Peyer's patch (tissue), 4 donors: ENCODE measurements around the gene PSMG2. TPM values are rescaled to one million over a fixed set of nuclear protein-coding genes. Genes with fewer than 3 reads are reported as not detected.

Source experiments
- DNase-seq, 3 donors: peaks; one replicate each; pipeline ENCODE4 v3.0.0-alpha.2; 2017 to 2019
- H3K27ac ChIP-seq, 4 donors: fragments of 200-600 bp; sonication (generic); one replicate each; pipeline ENCODE4 v1.5.1; 2016 to 2019
- H3K27me3 ChIP-seq, 2 donors: fragments of 200-600 bp; sonication (generic); one replicate each; pipeline ENCODE4 v1.5.1; 2019
- H3K36me3 ChIP-seq, 3 donors: fragments of 200-600 bp; sonication (generic); one replicate each; pipeline ENCODE4 v1.5.1; 2016 to 2019
- H3K4me1 ChIP-seq, 4 donors: fragments of 200-600 bp; sonication (generic); one replicate each; pipeline ENCODE4 v1.5.1; 2016 to 2019
- H3K4me3 ChIP-seq, 4 donors: fragments of 200-600 bp; sonication (generic); 1 replicate in 3 of 4; 2 replicates in 1 of 4; pipeline ENCODE4 v1.5.1; 2016 to 2019; ENCODE audit warnings: mild to moderate bottlenecking in 1 of 4
- H3K9me3 ChIP-seq, 4 donors: fragments of 200-600 bp; sonication (generic); one replicate each; pipeline ENCODE4 v1.5.1; 2016 to 2019; ENCODE audit warnings: mild to moderate bottlenecking in 1 of 4
- CTCF ChIP-seq, 6 experiments: fragments of 450-650 bp in 4 of 6; fragments of 200-600 bp in 2 of 6; sonication (generic) in 1 of 6; IDR thresholded peaks; one replicate each; pipeline ENCODE4 v1.5.1; 2017 to 2019; ENCODE audit warnings: antibody characterized with exemption in 6 of 6, mild to moderate bottlenecking in 3 of 6, moderate library complexity in 1 of 6
- POLR2A ChIP-seq, 2 donors: fragments of 450-650 bp; IDR thresholded peaks; one replicate each; pipeline ENCODE4 v1.5.1; 2017; ENCODE audit warnings: antibody characterized with exemption in 2 of 2, mild to moderate bottlenecking in 2 of 2, moderate library complexity in 2 of 2
- total RNA-seq, 4 donors: library from RNA; depleted of rRNA; stranded (reverse); fragments of >200 nt; gene quantifications; one replicate each; pipeline ENCODE4 v1.1.0, GENCODE V29; 2016

PSMG2 gene
- total RNA-seq, 4 donors from 2014 or later, result 49.2 to 55.3 (median 51.2) TPM

- DNase-seq, result no peak
- H3K27me3 ChIP-seq, result no peaks in the 10 kb centered on the region
- no peaks in the 10 kb centered on the region for H3K4me1 ChIP-seq
Observed at GRCh38 chr18:12749121-12749520, 46.3 kb downstream of the PSMG2 start.

GRCh38 chr18:12750076-12750714 is 47.4 kb downstream of the PSMG2 start:
- no peaks in the 10 kb centered on the region for H3K27me3 ChIP-seq
- H3K9me3 ChIP-seq, result no peaks in the 10 kb centered on the region
- DNase-seq, result peak in 2 of 3 donors; percentile 62 to 64
- H3K36me3 ChIP-seq, result no peaks in the 10 kb centered on the region
- H3K4me1 ChIP-seq, result no peaks in the 10 kb centered on the region
- TF ChIP-seq CTCF (IDR thresholded peaks at IDR 0.05), result no peak
- TF ChIP-seq POLR2A (IDR thresholded peaks at IDR 0.05), result no peak
- no peak overlapping the region for H3K27ac ChIP-seq
- no peak overlapping the region for H3K4me3 ChIP-seq

More at GRCh38 chr18:12749121-12749520, 46.3 kb downstream of the PSMG2 start:
- Histone ChIP-seq H3K36me3 (no peaks in the 10 kb centered on the region), H3K9me3 (no peaks in the 10 kb centered on the region), H3K27ac (no peak overlapping the region), H3K4me3 (no peak overlapping the region)
- TF ChIP-seq POLR2A (IDR thresholded peaks at IDR 0.05) (no peak), CTCF (IDR thresholded peaks at IDR 0.05) (no peak)

- Histone ChIP-seq H3K4me3 (no peak overlapping the region), H3K27ac (no peak overlapping the region), H3K27me3 (no peaks in the 10 kb centered on the region), H3K36me3 (no peaks in the 10 kb centered on the region), H3K4me1 (no peaks in the 10 kb centered on the region), H3K9me3 (no peaks in the 10 kb centered on the region)
- DNase-seq, result no peak
- TF ChIP-seq CTCF (IDR thresholded peaks at IDR 0.05) (no peak), POLR2A (IDR thresholded peaks at IDR 0.05) (no peak)
Observed at GRCh38 chr18:12750715-12751502, 48.1 kb downstream of the PSMG2 start.

GRCh38 chr18:12751503-12751884 is 48.7 kb downstream of the PSMG2 start:
- no peak for DNase-seq
- TF ChIP-seq CTCF (IDR thresholded peaks at IDR 0.05) (no peak), POLR2A (IDR thresholded peaks at IDR 0.05) (no peak)
- H3K4me3 ChIP-seq, result no peak overlapping the region

GRCh38 chr18:12751891-12752290 is 49.0 kb downstream of the PSMG2 start:
- Histone ChIP-seq H3K9me3 (no peaks in the 10 kb centered on the region), H3K27me3 (no peaks in the 10 kb centered on the region), H3K4me1 (no peaks in the 10 kb centered on the region), H3K36me3 (no peaks in the 10 kb centered on the region), H3K4me3 (no peak overlapping the region), H3K27ac (no peak overlapping the region)
- DNase-seq, result no peak
- TF ChIP-seq CTCF (IDR thresholded peaks at IDR 0.05), result no peak
- no peak for TF ChIP-seq POLR2A (IDR thresholded peaks at IDR 0.05)

More at GRCh38 chr18:12751503-12751884, 48.7 kb downstream of the PSMG2 start:
- Histone ChIP-seq H3K36me3 (no peaks in the 10 kb centered on the region), H3K27ac (no peak overlapping the region), H3K4me1 (no peaks in the 10 kb centered on the region), H3K9me3 (no peaks in the 10 kb centered on the region), H3K27me3 (no peaks in the 10 kb centered on the region)
